Mesodermal cell (in vitro differentiated cells): ENCODE measurements around the gene MELTF.

Experiments
- H3K27ac ChIP-seq: 2 replicates; pipeline ENCODE4 v1.7.0; 2013; ENCODE audit warnings: mild to moderate bottlenecking, low read depth, low read length, moderate library complexity; ENCODE audit not compliant: severe bottlenecking
- H3K36me3 ChIP-seq: 2 replicates; pipeline ENCODE4 v1.7.1; 2013; ENCODE audit warnings: mild to moderate bottlenecking, low read length, moderate library complexity; ENCODE audit not compliant: control insufficient read depth, insufficient read depth
- H3K4me1 ChIP-seq: one replicate; pipeline ENCODE4 v1.7.1; 2013; ENCODE audit warnings: mild to moderate bottlenecking, low read length; ENCODE audit not compliant: insufficient read depth, control insufficient read depth, poor library complexity, severe bottlenecking
- H3K4me3 ChIP-seq: 2 replicates; pipeline ENCODE4 v1.7.0; 2013; ENCODE audit warnings: low read length, control low read depth, mild to moderate bottlenecking; ENCODE audit not compliant: insufficient read depth, poor library complexity, severe bottlenecking; ENCODE audit errors: extremely low read depth
- H3K9me3 ChIP-seq: 2 replicates; pipeline ENCODE4 v1.7.1; 2013; ENCODE audit warnings: mild to moderate bottlenecking, low read length, moderate library complexity; ENCODE audit not compliant: control insufficient read depth
- WGBS, 2 experiments: methylation state at CpG; one replicate each; pipeline ENCODE4 v1.1.5; 2013; ENCODE audit warnings: missing lambda C conversion rate in 2 of 2; ENCODE audit not compliant: insufficient coverage in 2 of 2; 5-methylcytosine and 5-hydroxymethylcytosine counted together

MELTF gene

GRCh38 chr3:196989721-196990262 is 39.8 kb downstream of the MELTF start:
- no peaks in the 10 kb centered on the region for H3K36me3 ChIP-seq
- WGBS, 2 experiments: 85 to 94% methylated on average over 16 of the region's 19 CpGs
- peaks cover 5% of the 10 kb centered on the region for H3K4me1 ChIP-seq
- H3K9me3 ChIP-seq: no peaks in the 10 kb centered on the region
- H3K4me3 ChIP-seq: no peak overlapping the region
- no peak overlapping the region for H3K27ac ChIP-seq

- 64 to 65% methylated on average over 9 to 11 of the region's 12 CpGs for WGBS, 2 experiments
- Histone ChIP-seq H3K9me3 (no peaks in the 10 kb centered on the region), H3K4me1 (peaks cover 5% of the 10 kb centered on the region), H3K36me3 (no peaks in the 10 kb centered on the region), H3K4me3 (no peak overlapping the region), H3K27ac (no peak overlapping the region)
These were observed 41.2 kb downstream of the MELTF start for GRCh38 chr3:196988241-196989029.

GRCh38 chr3:196987022-196987421 is 42.6 kb downstream of the MELTF start:
- 92% methylated on average over 8 of the region's 10 CpGs for WGBS, 2 experiments
- Histone ChIP-seq H3K4me1 (peaks cover 5% of the 10 kb centered on the region), H3K9me3 (no peaks in the 10 kb centered on the region), H3K27ac (no peak overlapping the region), H3K36me3 (no peaks in the 10 kb centered on the region), H3K4me3 (no peak overlapping the region)

GRCh38 chr3:196985954-196986885 is 43.4 kb downstream of the MELTF start:
- Histone ChIP-seq H3K27ac (no peak overlapping the region), H3K4me1 (peaks cover 5% of the 10 kb centered on the region), H3K4me3 (no peak overlapping the region), H3K36me3 (no peaks in the 10 kb centered on the region), H3K9me3 (peaks cover 3% of the 10 kb centered on the region)
- WGBS, 2 experiments: 89 to 96% methylated on average over 5 to 7 of the region's 9 CpGs

- Histone ChIP-seq H3K9me3 (peaks cover 3% of the 10 kb centered on the region), H3K36me3 (no peaks in the 10 kb centered on the region), H3K4me3 (no peak overlapping the region), H3K4me1 (peaks cover 5% of the 10 kb centered on the region), H3K27ac (no peak overlapping the region)
- WGBS, 2 experiments: 84 to 92% methylated on average over 6 of the region's 6 CpGs
These were observed 44.3 kb downstream of the MELTF start for GRCh38 chr3:196985298-196985697.

- H3K36me3 ChIP-seq: no peaks in the 10 kb centered on the region
- H3K9me3 ChIP-seq: peaks cover 3% of the 10 kb centered on the region
- H3K4me1 ChIP-seq: peaks cover 1% of the 10 kb centered on the region
- no peak overlapping the region for H3K27ac ChIP-seq
- H3K4me3 ChIP-seq: no peak overlapping the region
- WGBS, 2 experiments: no CpG with 5 or more reads among the region's 1 CpG
These were observed 46.4 kb downstream of the MELTF start for GRCh38 chr3:196983186-196983585.

GRCh38 chr3:196981657-196982056 is 48.0 kb downstream of the MELTF start:
- H3K9me3 ChIP-seq: peaks cover 3% of the 10 kb centered on the region
- no peak overlapping the region for H3K4me3 ChIP-seq

GRCh38 chr3:196979545-196979944 is 50.1 kb downstream of the MELTF start:
- Histone ChIP-seq H3K36me3 (no peaks in the 10 kb centered on the region), H3K27ac (no peak overlapping the region), H3K9me3 (peaks cover 3% of the 10 kb centered on the region), H3K4me1 (no peaks in the 10 kb centered on the region), H3K4me3 (no peak overlapping the region)
- 89 to 92% methylated on average over 9 of the region's 10 CpGs for WGBS, 2 experiments

More at GRCh38 chr3:196981657-196982056, 48.0 kb downstream of the MELTF start:
- H3K27ac ChIP-seq: no peak overlapping the region
- no peaks in the 10 kb centered on the region for H3K4me1 ChIP-seq
- 96 to 97% methylated on average over 11 to 13 of the region's 13 CpGs for WGBS, 2 experiments
- no peaks in the 10 kb centered on the region for H3K36me3 ChIP-seq

GRCh38 chr3:196976941-196977340 is 52.7 kb downstream of the MELTF start:
- Histone ChIP-seq H3K4me1 (no peaks in the 10 kb centered on the region), H3K27ac (no peak overlapping the region), H3K4me3 (no peak overlapping the region), H3K9me3 (peaks cover 3% of the 10 kb centered on the region), H3K36me3 (no peaks in the 10 kb centered on the region)
- 87 to 91% methylated on average over 11 of the region's 11 CpGs for WGBS, 2 experiments

- 79 to 81% methylated on average over 4 of the region's 4 CpGs for WGBS, 2 experiments
- Histone ChIP-seq H3K36me3 (no peaks in the 10 kb centered on the region), H3K4me3 (no peak overlapping the region), H3K4me1 (no peaks in the 10 kb centered on the region), H3K27ac (no peak overlapping the region), H3K9me3 (peaks cover 5% of the 10 kb centered on the region)
These were observed 54.3 kb downstream of the MELTF start for GRCh38 chr3:196975349-196975748.
